ENCODE measurements around the gene PLAU.

GRCh38 chr10:73886661-73887293, 24.2 kb upstream of the PLAU start:
- no peak for TF ChIP-seq EZH2phosphoT487 (IDR thresholded peaks at IDR 0.05; ENCODE audit: low read depth)
- TF ChIP-seq CTCF (IDR thresholded peaks at IDR 0.05; ENCODE audit: low read depth, low read length), result no peak
